ENCODE results near the gene DNASE2.

The DNASE2 gene

DNA sequence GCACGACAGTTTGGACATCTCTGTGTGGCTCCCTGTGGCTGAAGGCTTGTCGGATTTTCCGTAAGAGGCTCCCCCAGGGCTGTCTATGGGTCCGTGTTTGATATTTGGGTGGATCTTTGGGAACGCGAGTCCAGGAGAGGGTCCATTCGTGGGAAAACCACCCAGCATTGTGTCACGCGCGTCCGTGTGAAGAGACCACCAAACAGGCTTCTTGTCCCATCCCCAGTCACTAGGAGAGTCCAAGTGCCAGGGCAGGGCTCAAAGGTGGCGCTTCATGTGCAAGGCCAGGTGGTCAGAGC, 3.3 kb upstream of the DNASE2 start:
- POLR2A ChIA-PET = no interaction called here
- TF ChIP-seq, protein P1, sequence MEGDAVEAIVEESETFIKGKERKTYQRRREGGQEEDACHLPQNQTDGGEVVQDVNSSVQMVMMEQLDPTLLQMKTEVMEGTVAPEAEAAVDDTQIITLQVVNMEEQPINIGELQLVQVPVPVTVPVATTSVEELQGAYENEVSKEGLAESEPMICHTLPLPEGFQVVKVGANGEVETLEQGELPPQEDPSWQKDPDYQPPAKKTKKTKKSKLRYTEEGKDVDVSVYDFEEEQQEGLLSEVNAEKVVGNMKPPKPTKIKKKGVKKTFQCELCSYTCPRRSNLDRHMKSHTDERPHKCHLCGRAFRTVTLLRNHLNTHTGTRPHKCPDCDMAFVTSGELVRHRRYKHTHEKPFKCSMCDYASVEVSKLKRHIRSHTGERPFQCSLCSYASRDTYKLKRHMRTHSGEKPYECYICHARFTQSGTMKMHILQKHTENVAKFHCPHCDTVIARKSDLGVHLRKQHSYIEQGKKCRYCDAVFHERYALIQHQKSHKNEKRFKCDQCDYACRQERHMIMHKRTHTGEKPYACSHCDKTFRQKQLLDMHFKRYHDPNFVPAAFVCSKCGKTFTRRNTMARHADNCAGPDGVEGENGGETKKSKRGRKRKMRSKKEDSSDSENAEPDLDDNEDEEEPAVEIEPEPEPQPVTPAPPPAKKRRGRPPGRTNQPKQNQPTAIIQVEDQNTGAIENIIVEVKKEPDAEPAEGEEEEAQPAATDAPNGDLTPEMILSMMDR (IDR thresholded peaks at IDR 0.05; ENCODE audit: control extremely low read depth, extremely low read depth, low read depth, missing control alignments) = no peak
- CTCF ChIA-PET = interaction anchor here (0.8 to 3.1 kb wide), 22 partner anchors 8 to 183 kb away, joined by 3 to 38 read pairs (median 4); partner anchors contain the start of gene FARSA
- DNase-seq (ENCODE audit: extremely low spot score) = no peak

DNA sequence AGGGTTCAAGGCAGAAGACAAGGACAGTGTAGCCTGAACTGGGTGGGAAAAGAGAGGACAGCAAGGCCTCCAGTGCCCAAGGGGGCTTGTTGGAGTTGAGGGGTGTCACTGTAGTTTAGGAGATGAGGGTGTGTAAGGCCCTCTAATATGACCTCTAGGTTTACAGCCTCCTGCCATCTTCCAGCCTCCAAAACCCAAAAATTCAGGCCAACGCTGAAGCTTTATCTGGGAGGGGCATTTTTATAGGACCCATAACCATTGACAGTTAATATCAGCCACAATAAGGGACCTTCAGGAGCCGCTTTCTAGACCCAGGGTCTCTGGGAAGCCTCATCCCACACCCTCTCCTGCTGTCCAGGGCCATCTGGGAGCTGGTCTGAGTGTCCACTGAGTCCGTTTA, 3.0 kb upstream of the DNASE2 start:
- POLR2A ChIA-PET = no interaction called here
- TF ChIP-seq, protein P1 (IDR thresholded peaks at IDR 0.05; ENCODE audit: control extremely low read depth, extremely low read depth, low read depth, missing control alignments) = no peak
- CTCF ChIA-PET = interaction anchor here (1.1 to 3.1 kb wide), 10 partner anchors 8 to 183 kb away, joined by 3 to 38 read pairs (median 6); partner anchors contain the start of gene FARSA

DNA sequence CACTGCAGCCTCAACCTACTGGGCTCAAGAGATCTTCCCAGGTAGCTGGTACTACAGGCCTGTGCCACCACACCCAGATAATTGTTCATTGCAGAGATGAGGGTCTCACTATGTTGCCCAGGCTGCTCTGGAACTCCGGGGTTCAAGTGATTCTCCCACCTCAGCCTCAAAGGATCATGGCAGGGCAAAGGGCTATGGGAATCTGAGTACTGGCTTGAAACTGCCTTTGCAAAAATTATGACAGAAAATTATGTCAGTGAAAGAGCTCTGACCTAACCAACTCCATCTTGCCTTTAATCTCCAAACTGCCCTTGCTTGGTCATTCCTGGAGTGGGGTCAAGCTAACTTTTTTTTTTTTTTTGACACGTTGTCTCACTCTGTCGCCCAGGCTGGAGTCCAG, 1.3 kb upstream of the DNASE2 start:
- no peak for DNase-seq (ENCODE audit: extremely low spot score)
- TF ChIP-seq, protein P1 (IDR thresholded peaks at IDR 0.05; ENCODE audit: control extremely low read depth, extremely low read depth, low read depth, missing control alignments) = no peak
- CTCF ChIA-PET = interaction anchor here (1.3 to 2.5 kb wide), 6 partner anchors 8 to 95 kb away, joined by 4 to 20 read pairs (median 6); partner anchors contain the start of gene GCDH
- POLR2A ChIA-PET = interaction anchor here (0.7 kb wide), 1 partner anchor 148 kb away, joined by 7 read pairs; the partner anchor contains the start of gene TRIR

More for the DNA sequence above, 3.0 kb upstream of the DNASE2 start:
- DNase-seq (ENCODE audit: extremely low spot score) = no peak

DNA sequence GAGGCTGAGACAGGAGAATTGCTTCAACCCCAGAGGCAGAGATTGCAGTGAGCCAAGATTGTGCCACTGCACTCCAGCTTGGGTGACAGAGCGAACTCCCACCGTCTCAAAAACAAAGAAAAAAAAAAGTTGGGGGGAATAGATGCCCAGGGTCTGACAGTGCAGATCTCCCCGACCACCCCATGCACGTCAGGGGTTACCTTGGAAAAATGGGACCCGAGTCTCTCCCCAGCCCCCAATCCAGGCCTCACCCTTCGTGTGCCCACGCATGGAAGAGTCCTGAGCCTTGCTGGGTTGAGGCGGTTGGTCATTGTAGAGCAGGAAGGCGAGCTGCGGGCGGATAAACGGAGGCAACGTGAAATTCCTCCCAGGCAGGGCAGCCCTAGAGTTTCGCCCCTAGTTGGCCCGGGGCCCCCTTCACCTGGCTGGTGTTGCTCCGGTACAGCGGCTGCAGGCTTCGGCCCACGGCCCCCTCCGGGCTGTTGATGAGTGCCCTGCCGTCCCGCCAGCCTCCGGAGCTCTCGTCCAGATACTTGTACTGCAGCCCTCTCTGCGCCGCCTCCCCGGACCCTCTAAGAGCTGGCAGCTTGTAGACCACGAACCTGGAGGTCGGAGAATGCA, 588 bp downstream of the DNASE2 start:
- DNase-seq (ENCODE audit: extremely low spot score) = no peak
- TF ChIP-seq, protein P1 (IDR thresholded peaks at IDR 0.05; ENCODE audit: control extremely low read depth, extremely low read depth, low read depth, missing control alignments) = no peak
- ChIA-PET CTCF (interaction anchor here (0.8 to 3.0 kb wide), 8 partner anchors 9 to 181 kb away, joined by 3 to 15 read pairs (median 4); no protein-coding TSS in a partner anchor), POLR2A (interaction anchor here (2.9 kb wide), 1 partner anchor 9 kb away, joined by 16 read pairs; no protein-coding TSS in a partner anchor)

DNA sequence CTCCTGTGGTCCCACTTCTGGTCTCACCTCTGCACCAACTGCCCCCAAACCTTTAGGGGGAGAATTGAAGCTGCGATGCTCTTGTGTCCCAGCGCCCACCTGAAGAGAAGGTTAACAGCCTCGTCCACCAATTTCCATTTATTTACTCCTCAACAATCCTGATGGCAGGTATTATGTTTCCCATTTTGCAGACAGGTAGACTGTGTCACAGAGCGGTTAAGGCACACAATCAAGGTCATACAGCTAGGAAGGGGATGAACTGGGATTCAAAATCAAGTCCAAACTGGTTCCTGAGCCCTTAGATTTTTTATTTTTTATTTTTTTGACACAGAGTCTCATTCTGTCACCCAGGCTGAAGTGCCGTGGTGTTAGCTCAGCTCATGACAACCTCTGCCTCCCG, 6.2 kb downstream of the DNASE2 start:
- TF ChIP-seq, protein P1 (IDR thresholded peaks at IDR 0.05; ENCODE audit: control extremely low read depth, extremely low read depth, low read depth, missing control alignments) = no peak
- ChIA-PET POLR2A (no interaction called here), CTCF (interaction anchor here (0.8 to 5.6 kb wide), 4 partner anchors 11 to 109 kb away, joined by 3 to 36 read pairs (median 10); no protein-coding TSS in a partner anchor)
- no peak for DNase-seq (ENCODE audit: extremely low spot score)

DNA sequence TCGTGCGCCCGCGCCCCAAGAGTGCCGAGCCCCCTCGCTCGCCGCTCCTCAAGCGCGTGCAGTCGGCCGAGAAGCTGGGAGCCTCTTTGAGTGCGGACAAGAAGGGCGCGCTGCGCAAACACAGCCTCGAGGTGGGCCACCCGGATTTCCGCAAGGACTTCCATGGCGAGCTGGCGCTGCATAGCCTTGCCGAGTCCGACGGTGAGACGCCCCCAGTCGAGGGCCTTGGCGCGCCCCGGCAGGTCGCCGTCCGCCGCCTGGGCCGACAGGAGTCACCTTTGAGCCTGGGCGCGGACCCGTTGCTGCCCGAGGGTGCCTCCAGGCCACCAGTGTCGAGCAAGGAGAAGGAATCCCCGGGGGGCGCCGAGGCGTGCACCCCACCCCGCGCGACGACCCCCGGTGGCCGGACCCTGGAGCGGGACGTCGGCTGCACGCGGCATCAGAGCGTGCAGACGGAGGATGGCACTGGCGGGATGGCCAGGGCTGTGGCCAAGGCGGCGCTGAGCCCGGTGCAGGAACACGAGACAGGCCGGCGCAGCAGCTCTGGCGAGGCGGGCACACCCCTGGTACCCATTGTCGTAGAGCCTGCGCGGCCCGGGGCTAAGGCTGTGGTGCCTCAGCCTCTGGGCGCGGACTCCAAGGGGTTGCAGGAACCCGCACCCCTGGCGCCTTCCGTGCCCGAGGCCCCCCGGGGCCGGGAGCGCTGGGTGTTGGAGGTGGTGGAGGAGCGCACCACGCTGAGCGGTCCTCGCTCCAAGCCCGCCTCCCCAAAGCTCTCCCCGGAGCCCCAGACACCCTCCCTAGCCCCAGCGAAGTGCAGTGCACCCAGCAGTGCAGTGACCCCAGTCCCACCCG, 7.1 kb downstream of the DNASE2 start:
- no peak for DNase-seq (ENCODE audit: extremely low spot score)
- CTCF ChIA-PET = interaction anchor here (1.6 to 5.6 kb wide), 3 partner anchors 8 to 91 kb away, joined by 7 to 36 read pairs (median 17); partner anchors contain the start of gene DNASE2
- POLR2A ChIA-PET = interaction anchor here (1.5 kb wide), 1 partner anchor 17 kb away, joined by 7 read pairs; the partner anchor contains the start of gene GCDH
- TF ChIP-seq, protein P1 (IDR thresholded peaks at IDR 0.05; ENCODE audit: control extremely low read depth, extremely low read depth, low read depth, missing control alignments) = no peak

Data from GM10248 (cell line).